Loucy (cell line): ENCODE measurements around the gene GPC3.

Source experiments
- H2AFZ ChIP-seq: fragments of 200-600 bp; sonication (generic); 2 replicates; pipeline ENCODE4 v1.6.0; 2016; ENCODE audit warnings: antibody characterized with exemption, mild to moderate bottlenecking, low read length, moderate library complexity
- H3F3A ChIP-seq: fragments of 200-600 bp; 2 replicates; pipeline ENCODE4 v1.6.0; 2016; ENCODE audit warnings: antibody characterized with exemption, low read depth, mild to moderate bottlenecking
- H3K27me3 ChIP-seq: fragments of 200-600 bp; sonication (generic); 2 replicates; pipeline ENCODE4 v1.6.1; 2014; ENCODE audit warnings: low read length, mild to moderate bottlenecking; ENCODE audit not compliant: insufficient read depth, poor library complexity, severe bottlenecking
- H3K36me3 ChIP-seq: fragments of 200-600 bp; sonication (generic); 2 replicates; pipeline ENCODE4 v1.6.1; 2016; ENCODE audit warnings: low read length; ENCODE audit not compliant: insufficient read depth
- H3K4me1 ChIP-seq: fragments of 200-600 bp; sonication (generic); 2 replicates; pipeline ENCODE4 v1.5.1; 2014; ENCODE audit warnings: low read length, mild to moderate bottlenecking; ENCODE audit not compliant: insufficient read depth, poor library complexity, severe bottlenecking
- H3K4me2 ChIP-seq: fragments of 200-600 bp; sonication (generic); 2 replicates; pipeline ENCODE4 v1.6.0; 2014; ENCODE audit warnings: antibody characterized with exemption, low read length, low read depth, mild to moderate bottlenecking; ENCODE audit not compliant: poor library complexity, severe bottlenecking
- H3K4me3 ChIP-seq: fragments of 200-600 bp; sonication (generic); 2 replicates; pipeline ENCODE4 v1.5.1; 2014; ENCODE audit warnings: low read length, mild to moderate bottlenecking, mixed read lengths; ENCODE audit not compliant: poor library complexity, severe bottlenecking
- H3K79me2 ChIP-seq: fragments of 200-600 bp; sonication (generic); 2 replicates; pipeline ENCODE4 v1.6.1; 2014; ENCODE audit warnings: low read length; ENCODE audit not compliant: insufficient read depth
- H3K9ac ChIP-seq: fragments of 200-600 bp; sonication (generic); 2 replicates; pipeline ENCODE4 v1.6.0; 2014; ENCODE audit warnings: mild to moderate bottlenecking, low read depth, low read length, moderate library complexity; ENCODE audit not compliant: poor library complexity, severe bottlenecking
- H3K9me2 ChIP-seq: fragments of 200-600 bp; sonication (generic); replicated peaks from 2 replicates; pipeline ENCODE4 v1.6.1; 2016; ENCODE audit warnings: low read depth, low read length, mixed read lengths
- H3K9me3 ChIP-seq: fragments of 200-600 bp; sonication (generic); 2 replicates; pipeline ENCODE4 v1.6.1; 2014; ENCODE audit warnings: mild to moderate bottlenecking, antibody characterized with exemption, low read length, low read depth; ENCODE audit not compliant: insufficient read depth
- H4K20me1 ChIP-seq: fragments of 200-600 bp; sonication (generic); 2 replicates; pipeline ENCODE4 v1.6.0; 2014; ENCODE audit warnings: antibody characterized with exemption, low read length, mild to moderate bottlenecking; ENCODE audit not compliant: insufficient read depth, poor library complexity, severe bottlenecking
- EZH2phosphoT487 ChIP-seq: fragments of 200-600 bp; IDR thresholded peaks from 2 replicates; pipeline ENCODE4 v1.6.1; 2018; ENCODE audit warnings: antibody characterized with exemption, mild to moderate bottlenecking, moderate library complexity, borderline replicate concordance
- TF ChIP-seq, protein P1 (sequence below): fragments of 200-600 bp; sonication (generic); conservative IDR thresholded peaks from 2 replicates; pipeline ENCODE4 v1.5.1; 2014; ENCODE audit warnings: mild to moderate bottlenecking, antibody characterized with exemption, low read length

The GPC3 gene

DNA sequence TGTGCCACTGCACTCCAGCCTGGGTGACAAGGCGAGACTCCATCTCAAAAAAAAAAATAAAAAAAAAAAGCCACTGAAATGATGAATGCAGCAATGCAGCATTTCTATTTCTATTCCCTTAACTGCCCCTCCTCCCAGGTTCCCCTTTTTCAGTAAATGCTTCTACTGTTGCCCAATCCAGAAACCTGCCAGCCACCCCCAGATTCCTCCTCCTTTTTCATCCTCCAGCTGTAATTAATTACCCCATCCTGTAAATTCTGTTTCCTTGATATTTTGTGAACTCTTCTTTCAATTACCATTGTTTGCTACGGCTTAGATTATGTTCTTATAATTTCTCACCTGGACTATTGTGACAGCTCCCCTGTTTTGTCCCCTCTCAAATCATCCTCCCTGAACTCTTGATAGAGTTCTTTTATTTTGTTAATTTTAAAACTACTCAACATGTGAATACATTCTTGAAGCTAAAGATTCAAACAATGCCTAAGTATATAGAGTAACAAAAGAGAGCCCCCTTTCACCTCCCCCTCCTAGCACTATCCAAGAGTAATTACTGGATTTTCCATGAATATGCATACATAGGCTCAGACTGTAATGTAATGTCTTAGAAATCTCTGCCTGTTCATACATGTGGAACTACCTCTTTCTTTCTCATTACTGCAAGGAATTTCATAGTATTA lies 429.5 kb downstream of the GPC3 start:
- H3K9ac ChIP-seq: no peak overlapping the region
- no peaks in the 10 kb centered on the region for H3K79me2 ChIP-seq
- TF ChIP-seq, protein P1, sequence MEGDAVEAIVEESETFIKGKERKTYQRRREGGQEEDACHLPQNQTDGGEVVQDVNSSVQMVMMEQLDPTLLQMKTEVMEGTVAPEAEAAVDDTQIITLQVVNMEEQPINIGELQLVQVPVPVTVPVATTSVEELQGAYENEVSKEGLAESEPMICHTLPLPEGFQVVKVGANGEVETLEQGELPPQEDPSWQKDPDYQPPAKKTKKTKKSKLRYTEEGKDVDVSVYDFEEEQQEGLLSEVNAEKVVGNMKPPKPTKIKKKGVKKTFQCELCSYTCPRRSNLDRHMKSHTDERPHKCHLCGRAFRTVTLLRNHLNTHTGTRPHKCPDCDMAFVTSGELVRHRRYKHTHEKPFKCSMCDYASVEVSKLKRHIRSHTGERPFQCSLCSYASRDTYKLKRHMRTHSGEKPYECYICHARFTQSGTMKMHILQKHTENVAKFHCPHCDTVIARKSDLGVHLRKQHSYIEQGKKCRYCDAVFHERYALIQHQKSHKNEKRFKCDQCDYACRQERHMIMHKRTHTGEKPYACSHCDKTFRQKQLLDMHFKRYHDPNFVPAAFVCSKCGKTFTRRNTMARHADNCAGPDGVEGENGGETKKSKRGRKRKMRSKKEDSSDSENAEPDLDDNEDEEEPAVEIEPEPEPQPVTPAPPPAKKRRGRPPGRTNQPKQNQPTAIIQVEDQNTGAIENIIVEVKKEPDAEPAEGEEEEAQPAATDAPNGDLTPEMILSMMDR: no peak
- no peak for TF ChIP-seq EZH2phosphoT487
- no peaks in the 10 kb centered on the region for H3K27me3 ChIP-seq
- no peak overlapping the region for H2AFZ ChIP-seq
- H4K20me1 ChIP-seq: no peaks in the 10 kb centered on the region
- H3K4me3 ChIP-seq: no peak overlapping the region
- no peaks in the 10 kb centered on the region for H3K4me1 ChIP-seq
- H3K36me3 ChIP-seq: no peaks in the 10 kb centered on the region
- no peaks in the 10 kb centered on the region for H3F3A ChIP-seq
- H3K9me2 ChIP-seq: no peaks in the 10 kb centered on the region
- no peaks in the 10 kb centered on the region for H3K9me3 ChIP-seq
- H3K4me2 ChIP-seq: no peak overlapping the region

DNA sequence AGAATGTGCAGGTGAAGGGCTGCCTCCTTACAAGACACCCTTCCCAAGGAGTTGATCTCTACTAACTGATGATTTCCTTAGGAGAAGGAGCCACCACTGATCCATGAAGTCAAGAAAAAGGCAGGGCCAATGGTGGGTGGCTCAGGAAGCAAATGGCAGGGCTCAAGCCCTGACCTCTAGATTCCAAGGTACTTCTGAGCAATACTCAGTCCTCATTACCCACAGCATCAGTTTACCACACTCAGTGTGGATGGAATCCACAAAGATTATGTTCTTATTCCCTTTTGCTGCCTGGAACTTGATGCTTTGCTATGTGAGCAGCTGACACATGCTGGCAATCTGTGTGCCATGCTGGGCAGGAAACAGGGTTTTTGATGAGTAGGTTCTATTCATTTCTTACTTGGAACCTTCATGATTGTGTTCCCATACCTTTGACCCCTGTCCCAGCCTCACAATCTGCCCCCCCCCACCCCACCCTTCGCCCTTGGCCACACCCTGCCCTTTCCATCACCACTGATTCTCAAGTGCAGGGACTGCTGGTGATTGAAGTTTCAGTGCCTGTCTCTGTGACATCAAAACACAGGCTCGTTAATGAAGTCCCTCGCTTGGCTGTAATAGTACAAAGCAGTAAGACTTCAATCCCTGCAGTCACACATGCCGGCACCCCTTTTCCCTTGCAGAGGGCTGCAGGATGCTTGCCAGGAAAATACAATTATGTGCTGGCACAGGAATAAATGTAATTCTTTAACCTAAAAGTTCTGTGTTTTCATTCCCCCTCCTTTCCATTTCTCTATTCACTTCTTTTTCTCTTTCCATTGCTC lies 434.5 kb downstream of the GPC3 start:
- H3K4me3 ChIP-seq: no peak overlapping the region
- no peak overlapping the region for H3K4me2 ChIP-seq
- H3K79me2 ChIP-seq: no peaks in the 10 kb centered on the region
- no peak overlapping the region for H2AFZ ChIP-seq
- no peaks in the 10 kb centered on the region for H3K36me3 ChIP-seq
- no peaks in the 10 kb centered on the region for H3F3A ChIP-seq
- H4K20me1 ChIP-seq: no peaks in the 10 kb centered on the region
- no peaks in the 10 kb centered on the region for H3K4me1 ChIP-seq
- H3K9me3 ChIP-seq: no peaks in the 10 kb centered on the region
- no peaks in the 10 kb centered on the region for H3K9me2 ChIP-seq
- H3K9ac ChIP-seq: no peak overlapping the region
- TF ChIP-seq, protein P1: no peak
- no peak for TF ChIP-seq EZH2phosphoT487
- no peaks in the 10 kb centered on the region for H3K27me3 ChIP-seq

DNA sequence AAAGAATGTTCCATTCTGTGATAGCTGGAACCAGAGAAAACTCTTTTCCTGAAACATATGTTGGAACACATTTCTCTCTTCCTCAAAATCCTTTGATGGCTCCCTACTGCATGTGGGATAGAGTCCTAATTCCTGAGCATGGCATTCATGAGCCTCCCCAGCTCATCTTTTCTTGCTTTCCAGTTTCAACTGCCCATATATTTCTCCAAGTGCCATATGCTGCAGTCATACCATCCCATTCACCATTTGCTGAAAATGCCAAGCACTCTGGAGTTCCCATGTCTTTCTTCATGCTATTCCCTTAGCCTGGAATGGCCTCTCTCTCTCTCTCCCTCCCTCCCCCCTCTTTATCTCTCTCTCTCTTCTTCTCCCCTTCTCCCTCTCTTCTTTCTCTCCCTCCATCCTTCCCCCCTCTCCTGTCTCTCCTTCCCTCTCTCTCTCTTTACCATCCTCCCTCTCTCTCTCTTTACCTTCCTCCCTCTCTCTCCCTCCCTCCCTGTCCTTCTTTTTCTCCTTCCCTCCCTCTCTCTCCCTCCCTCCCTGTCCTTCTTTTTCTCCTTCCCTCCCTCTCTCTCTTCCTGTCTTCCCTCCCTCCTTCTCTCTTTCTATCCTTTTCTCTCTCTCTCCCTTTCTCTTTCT lies 436.0 kb downstream of the GPC3 start:
- Histone ChIP-seq H3K36me3 (no peaks in the 10 kb centered on the region), H3K27me3 (no peaks in the 10 kb centered on the region), H3K9me2 (no peaks in the 10 kb centered on the region), H3K4me2 (no peak overlapping the region), H3K79me2 (no peaks in the 10 kb centered on the region), H4K20me1 (no peaks in the 10 kb centered on the region), H3K4me1 (no peaks in the 10 kb centered on the region), H3F3A (no peaks in the 10 kb centered on the region), H3K9ac (no peak overlapping the region), H2AFZ (no peak overlapping the region), H3K9me3 (no peaks in the 10 kb centered on the region), H3K4me3 (no peak overlapping the region)
- TF ChIP-seq, protein P1: no peak
- TF ChIP-seq EZH2phosphoT487: no peak
